ENCODE data around the gene WFDC11.

DNA sequence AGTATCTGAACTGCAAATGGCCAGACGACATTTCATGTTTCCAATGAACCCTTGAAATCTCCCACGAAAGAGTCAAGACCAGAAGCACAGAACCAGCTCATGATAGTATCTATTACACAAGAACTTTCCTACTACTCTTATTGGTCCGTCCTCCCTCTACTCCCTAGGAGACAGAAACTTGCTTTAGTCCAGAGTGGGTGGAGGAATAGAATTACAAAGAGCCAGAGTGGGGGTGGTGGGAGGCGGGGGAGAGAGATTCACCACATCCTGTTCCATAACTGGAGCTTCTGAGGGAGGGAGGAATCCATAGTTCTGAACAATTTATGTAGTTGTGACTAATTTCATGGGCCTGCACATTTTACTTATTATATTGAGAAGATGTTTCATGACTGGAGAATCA lies 59.0 kb downstream of the WFDC11 start:
- TF ChIP-seq, protein P1, sequence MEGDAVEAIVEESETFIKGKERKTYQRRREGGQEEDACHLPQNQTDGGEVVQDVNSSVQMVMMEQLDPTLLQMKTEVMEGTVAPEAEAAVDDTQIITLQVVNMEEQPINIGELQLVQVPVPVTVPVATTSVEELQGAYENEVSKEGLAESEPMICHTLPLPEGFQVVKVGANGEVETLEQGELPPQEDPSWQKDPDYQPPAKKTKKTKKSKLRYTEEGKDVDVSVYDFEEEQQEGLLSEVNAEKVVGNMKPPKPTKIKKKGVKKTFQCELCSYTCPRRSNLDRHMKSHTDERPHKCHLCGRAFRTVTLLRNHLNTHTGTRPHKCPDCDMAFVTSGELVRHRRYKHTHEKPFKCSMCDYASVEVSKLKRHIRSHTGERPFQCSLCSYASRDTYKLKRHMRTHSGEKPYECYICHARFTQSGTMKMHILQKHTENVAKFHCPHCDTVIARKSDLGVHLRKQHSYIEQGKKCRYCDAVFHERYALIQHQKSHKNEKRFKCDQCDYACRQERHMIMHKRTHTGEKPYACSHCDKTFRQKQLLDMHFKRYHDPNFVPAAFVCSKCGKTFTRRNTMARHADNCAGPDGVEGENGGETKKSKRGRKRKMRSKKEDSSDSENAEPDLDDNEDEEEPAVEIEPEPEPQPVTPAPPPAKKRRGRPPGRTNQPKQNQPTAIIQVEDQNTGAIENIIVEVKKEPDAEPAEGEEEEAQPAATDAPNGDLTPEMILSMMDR (IDR thresholded peaks at IDR 0.05; ENCODE audit: borderline replicate concordance, extremely low read depth, low read length, poor library complexity, severe bottlenecking), result no peak
- no peak for TF ChIP-seq EZH2 (IDR thresholded peaks at IDR 0.05; ENCODE audit: borderline replicate concordance, low read depth, low read length, severe bottlenecking)
